Measurements from ENCODE around the gene TYMP. TPM values are rescaled to one million over a fixed set of nuclear protein-coding genes. Genes with fewer than 3 reads are reported as not detected.
"Not testable (repeated sequence)": the region's sequence is repeated elsewhere in the genome, so short reads cannot be mapped to it uniquely, and the experiment has no call there.

The TYMP gene
- polyA plus RNA-seq, 1 experiment = 2.9 TPM

DNA sequence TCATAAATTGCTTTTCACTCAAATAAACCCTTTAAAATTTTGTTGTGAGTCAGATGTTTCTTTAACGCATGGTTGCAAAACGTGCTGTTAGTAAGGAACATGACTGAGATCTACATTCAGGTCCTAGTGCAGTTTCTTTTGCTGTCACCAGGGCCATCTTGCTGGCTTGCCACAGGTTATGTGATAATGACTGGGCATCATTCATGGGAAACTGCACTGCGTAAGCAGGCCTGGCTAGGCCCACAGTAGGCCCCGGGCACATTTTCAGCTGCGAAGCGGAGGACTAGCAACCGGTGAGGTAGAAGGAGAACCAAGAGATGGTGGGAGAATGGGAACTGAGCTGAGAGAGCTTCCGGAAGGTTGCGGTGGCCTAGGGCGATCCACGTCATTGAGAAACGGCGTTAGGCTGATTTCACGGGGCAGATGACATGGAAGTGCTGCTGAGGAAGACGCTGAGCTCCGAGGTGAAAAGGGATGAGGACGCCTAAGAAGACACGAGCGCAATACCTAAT, 12.7 kb upstream of the TYMP start:
- TF ChIP-seq, protein P1, sequence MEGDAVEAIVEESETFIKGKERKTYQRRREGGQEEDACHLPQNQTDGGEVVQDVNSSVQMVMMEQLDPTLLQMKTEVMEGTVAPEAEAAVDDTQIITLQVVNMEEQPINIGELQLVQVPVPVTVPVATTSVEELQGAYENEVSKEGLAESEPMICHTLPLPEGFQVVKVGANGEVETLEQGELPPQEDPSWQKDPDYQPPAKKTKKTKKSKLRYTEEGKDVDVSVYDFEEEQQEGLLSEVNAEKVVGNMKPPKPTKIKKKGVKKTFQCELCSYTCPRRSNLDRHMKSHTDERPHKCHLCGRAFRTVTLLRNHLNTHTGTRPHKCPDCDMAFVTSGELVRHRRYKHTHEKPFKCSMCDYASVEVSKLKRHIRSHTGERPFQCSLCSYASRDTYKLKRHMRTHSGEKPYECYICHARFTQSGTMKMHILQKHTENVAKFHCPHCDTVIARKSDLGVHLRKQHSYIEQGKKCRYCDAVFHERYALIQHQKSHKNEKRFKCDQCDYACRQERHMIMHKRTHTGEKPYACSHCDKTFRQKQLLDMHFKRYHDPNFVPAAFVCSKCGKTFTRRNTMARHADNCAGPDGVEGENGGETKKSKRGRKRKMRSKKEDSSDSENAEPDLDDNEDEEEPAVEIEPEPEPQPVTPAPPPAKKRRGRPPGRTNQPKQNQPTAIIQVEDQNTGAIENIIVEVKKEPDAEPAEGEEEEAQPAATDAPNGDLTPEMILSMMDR (IDR thresholded peaks at IDR 0.05; ENCODE audit: low read depth, low read length) = no peak
- Histone ChIP-seq H3K9me3 (ENCODE audit: control insufficient read depth, insufficient read depth, low read length) (no peaks in the 10 kb centered on the region; the same call in 1 of the 2 replicates), H3K27ac (ENCODE audit: low read depth, low read length) (no peak overlapping the region), H3K27me3 (ENCODE audit: control insufficient read depth, insufficient read depth, low read length) (peaks cover 15% of the 10 kb centered on the region), H3K4me3 (ENCODE audit: low read depth, low read length) (no peak overlapping the region)
- ChIA-PET CTCF (interaction anchor here (0.9 kb wide), 1 partner anchor 20 kb away, joined by 3 read pairs; the partner anchor contains the start of gene SYCE3), POLR2A (interaction anchor here (0.6 to 0.7 kb wide), 2 partner anchors 11 to 17 kb away, joined by 3 read pairs; partner anchors contain the start of gene SCO2)
- no peak for DNase-seq (ENCODE audit: low read depth, low spot score)

DNA sequence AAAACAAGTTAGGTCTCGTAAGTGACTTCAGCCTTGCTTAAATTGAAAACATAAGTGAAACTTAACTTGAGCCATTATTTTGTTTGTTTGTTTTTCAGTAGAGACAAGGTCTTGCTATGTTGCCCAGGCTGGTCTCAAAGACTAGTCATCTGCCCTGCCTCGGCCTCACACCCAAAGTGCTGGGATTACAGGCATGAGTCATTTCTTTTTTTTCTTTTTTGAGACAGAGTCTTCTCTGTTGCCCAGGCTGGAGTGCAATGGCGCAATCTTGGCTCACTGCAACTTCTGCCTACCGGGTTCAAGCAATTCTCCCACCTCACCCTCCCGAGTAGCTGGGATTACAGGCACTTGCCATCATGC, 11.8 kb upstream of the TYMP start:
- not testable (repeated sequence) for H3K4me3 ChIP-seq (ENCODE audit: low read depth, low read length); H3K27ac ChIP-seq (ENCODE audit: low read depth, low read length); H3K9me3 ChIP-seq (ENCODE audit: control insufficient read depth, insufficient read depth, low read length)
- peak; percentile 50 for DNase-seq (ENCODE audit: low read depth, low spot score)
- CTCF ChIA-PET = interaction anchor here (1.4 kb wide), 1 partner anchor 79 kb away, joined by 6 read pairs; no protein-coding TSS in a partner anchor
- POLR2A ChIA-PET = interaction anchor here (0.6 to 0.7 kb wide), 2 partner anchors 10 to 16 kb away, joined by 3 read pairs; partner anchors contain the start of gene SCO2
- H3K27me3 ChIP-seq (ENCODE audit: control insufficient read depth, insufficient read depth, low read length) = peaks cover 10% of the 10 kb centered on the region

DNA sequence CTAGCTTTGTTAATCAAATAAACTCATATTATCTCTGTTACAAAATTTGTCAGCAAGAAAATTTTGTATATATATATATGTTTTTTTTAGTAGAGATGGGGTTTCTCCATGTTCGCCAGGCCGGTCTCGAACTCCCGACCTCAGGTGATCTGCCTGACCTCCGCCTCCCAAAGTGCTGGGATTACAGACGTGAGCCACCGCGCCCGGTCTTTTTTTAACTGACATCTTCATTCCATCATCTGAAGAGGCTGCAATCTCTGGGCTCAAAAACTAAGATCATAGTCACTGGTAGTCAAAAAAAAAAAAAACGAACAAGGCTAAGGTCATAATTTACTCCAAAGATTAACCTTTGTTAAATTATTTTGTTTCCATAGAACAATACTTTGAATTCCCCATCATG, 10.6 kb upstream of the TYMP start:
- no peak overlapping the region for H3K4me3 ChIP-seq (ENCODE audit: low read depth, low read length)
- no peak for DNase-seq (ENCODE audit: low read depth, low spot score)
- TF ChIP-seq, protein P1 (IDR thresholded peaks at IDR 0.05; ENCODE audit: low read depth, low read length) = no peak
- CTCF ChIA-PET = interaction anchor here (0.7 to 3.9 kb wide), 4 partner anchors 15 to 80 kb away, joined by 6 to 32 read pairs (median 9); partner anchors contain the start of genes SCO2 and SYCE3
- no peak overlapping the region for H3K27ac ChIP-seq (ENCODE audit: low read depth, low read length)
- POLR2A ChIA-PET = interaction anchor here (2.5 kb wide), 1 partner anchor 15 kb away, joined by 15 read pairs; the partner anchor contains the start of gene SCO2
- H3K9me3 ChIP-seq (ENCODE audit: control insufficient read depth, insufficient read depth, low read length) = no peaks in the 10 kb centered on the region; the same call in 1 of the 2 replicates
- peaks cover 2% of the 10 kb centered on the region for H3K27me3 ChIP-seq (ENCODE audit: control insufficient read depth, insufficient read depth, low read length)

DNA sequence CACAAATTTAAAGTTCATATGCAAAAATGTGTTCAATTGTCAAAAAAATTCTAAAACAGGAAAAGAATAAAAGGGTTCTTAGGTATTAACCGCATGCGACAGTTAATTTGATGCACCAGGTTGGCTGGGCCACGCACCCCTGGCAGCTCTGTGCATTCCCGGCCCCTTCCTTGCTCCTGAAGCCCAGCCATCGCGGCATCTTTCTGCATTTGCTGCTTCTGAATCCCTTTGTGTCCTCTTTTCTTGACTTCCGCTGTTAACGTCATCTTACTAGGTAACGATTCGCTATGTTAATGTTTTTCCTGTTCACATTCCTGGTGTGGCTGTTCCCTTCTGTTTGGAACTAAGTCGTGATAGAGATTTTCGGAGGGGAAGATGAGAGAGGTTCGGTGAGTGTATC, 8.0 kb upstream of the TYMP start:
- Histone ChIP-seq H3K27me3 (ENCODE audit: control insufficient read depth, insufficient read depth, low read length) (no peaks in the 10 kb centered on the region), H3K9me3 (ENCODE audit: control insufficient read depth, insufficient read depth, low read length) (no peaks in the 10 kb centered on the region; the same call in 1 of the 2 replicates), H3K27ac (ENCODE audit: low read depth, low read length) (peak overlapping the region; percentile 99), H3K4me3 (ENCODE audit: low read depth, low read length) (no peak overlapping the region)
- TF ChIP-seq, protein P1 (IDR thresholded peaks at IDR 0.05; ENCODE audit: low read depth, low read length) = no peak
- ChIA-PET POLR2A (interaction anchor here (0.6 kb wide), 1 partner anchor 37 kb away, joined by 3 read pairs; no protein-coding TSS in a partner anchor), CTCF (interaction anchor here (1.5 to 3.9 kb wide), 2 partner anchors 13 to 25 kb away, joined by 4 to 32 read pairs; partner anchors contain the start of genes SCO2 and SYCE3)
- no peak for DNase-seq (ENCODE audit: low read depth, low spot score)

DNA sequence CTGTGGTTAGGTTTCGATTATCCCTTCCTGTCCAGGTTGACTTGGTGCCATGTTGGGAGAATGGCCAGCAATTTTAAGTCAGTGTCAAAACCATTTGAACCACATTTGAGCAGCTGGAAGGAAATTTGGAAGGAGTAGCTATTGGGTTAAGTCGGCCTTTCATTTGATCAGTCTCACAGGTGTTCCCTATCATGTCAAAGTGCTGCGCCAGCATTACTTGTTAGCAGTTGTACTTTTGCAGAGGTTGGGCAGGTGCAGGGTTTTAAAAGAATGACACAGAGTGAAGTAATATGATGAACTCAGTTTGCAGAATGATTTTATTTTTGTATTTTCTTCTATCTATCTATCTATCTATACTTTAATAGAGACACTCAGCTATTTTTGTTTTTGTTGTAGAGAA, 6.4 kb upstream of the TYMP start:
- no peaks in the 10 kb centered on the region; the same call in 1 of the 2 replicates for H3K9me3 ChIP-seq (ENCODE audit: control insufficient read depth, insufficient read depth, low read length)
- TF ChIP-seq, protein P1 (IDR thresholded peaks at IDR 0.05; ENCODE audit: low read depth, low read length) = no peak
- no peaks in the 10 kb centered on the region for H3K27me3 ChIP-seq (ENCODE audit: control insufficient read depth, insufficient read depth, low read length)
- POLR2A ChIA-PET = interaction anchor here (0.7 kb wide), 1 partner anchor 42 kb away, joined by 6 read pairs; no protein-coding TSS in a partner anchor
- DNase-seq (ENCODE audit: low read depth, low spot score) = no peak
- CTCF ChIA-PET = interaction anchor here (0.6 to 2.0 kb wide), 3 partner anchors 8 to 27 kb away, joined by 5 to 8 read pairs (median 7); partner anchors contain the start of genes SCO2 and SYCE3
- no peak overlapping the region for H3K4me3 ChIP-seq (ENCODE audit: low read depth, low read length)
- no peak overlapping the region for H3K27ac ChIP-seq (ENCODE audit: low read depth, low read length)

All from AG04450 (cell line).